ENCODE measurements around the gene BROX.

GRCh38 chr1:222712253-222713090 is at the start of gene BROX, which contains the start of gene AIDA:
- no peak for TF ChIP-seq CTCF (IDR thresholded peaks at IDR 0.05)
- TF ChIP-seq POLR2A (IDR thresholded peaks at IDR 0.05): no peak

All from lower leg skin (tissue), 3 donors.